NCI-H82 treated with DMSO at 0.1 percent for 48 hours (cell line): ENCODE measurements around the gene LY6G5C.
A peak's percentile ranks its signal among the peaks of the same experiment; 100 is the strongest.
"Not testable (repeated sequence)": the region's sequence is repeated elsewhere in the genome, so short reads cannot be mapped to it uniquely, and the experiment has no call there.

Experiments used
- DNase-seq: peaks from one replicate; lab custom pipeline; 2025; ENCODE audit not compliant: unreplicated experiment; lab: John Stamatoyannopoulos, UW

LY6G5C gene

DNA sequence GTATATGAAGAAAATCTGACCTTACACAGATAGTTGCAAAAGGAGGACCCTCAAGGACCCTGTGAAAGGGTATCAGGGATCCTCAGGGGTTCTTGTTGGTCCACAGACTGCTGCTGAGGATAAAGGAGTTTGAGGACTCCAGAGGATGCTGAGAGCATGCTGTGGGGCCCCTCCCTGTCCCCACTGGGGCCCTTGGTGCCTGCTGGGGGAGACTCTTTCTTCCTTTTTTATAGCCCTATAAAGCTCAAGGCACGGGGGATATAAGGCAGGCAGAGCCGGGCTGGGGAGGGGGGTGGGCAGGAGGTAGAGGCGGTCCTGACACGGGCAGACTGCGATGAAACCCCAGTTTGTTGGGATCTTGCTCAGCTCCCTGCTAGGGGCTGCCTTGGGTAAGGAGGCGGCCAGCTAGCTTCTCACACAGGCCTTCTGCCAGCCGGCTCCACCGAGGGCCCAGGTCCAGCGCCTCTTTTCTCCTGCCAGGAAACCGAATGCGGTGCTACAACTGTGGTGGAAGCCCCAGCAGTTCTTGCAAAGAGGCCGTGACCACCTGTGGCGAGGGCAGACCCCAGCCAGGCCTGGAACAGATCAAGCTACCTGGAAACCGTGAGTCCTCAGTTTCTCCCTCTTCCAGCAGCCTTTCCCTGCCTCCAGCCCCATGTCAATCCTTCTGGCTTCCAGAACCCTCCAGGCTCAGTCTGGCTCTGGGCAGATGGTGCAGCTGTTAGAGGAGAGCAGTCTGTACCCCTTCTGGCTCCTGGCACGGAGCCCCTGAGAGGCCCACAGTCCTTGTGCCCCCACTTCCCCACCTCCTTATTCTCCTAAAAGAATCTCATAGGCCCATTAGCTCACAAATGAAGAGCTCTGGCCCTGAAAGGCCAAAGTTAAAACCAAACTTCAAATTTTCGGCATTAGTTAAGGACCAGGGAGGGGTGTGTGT, 34.4 kb upstream of the LY6G5C start, which contains the start of gene LY6G6D:
TSS of gene LY6G6D (plus strand) at position 327 of the 937 bp plus-strand sequence. CDS start at position 335, 8 bp downstream.
- no peak for DNase-seq

DNA sequence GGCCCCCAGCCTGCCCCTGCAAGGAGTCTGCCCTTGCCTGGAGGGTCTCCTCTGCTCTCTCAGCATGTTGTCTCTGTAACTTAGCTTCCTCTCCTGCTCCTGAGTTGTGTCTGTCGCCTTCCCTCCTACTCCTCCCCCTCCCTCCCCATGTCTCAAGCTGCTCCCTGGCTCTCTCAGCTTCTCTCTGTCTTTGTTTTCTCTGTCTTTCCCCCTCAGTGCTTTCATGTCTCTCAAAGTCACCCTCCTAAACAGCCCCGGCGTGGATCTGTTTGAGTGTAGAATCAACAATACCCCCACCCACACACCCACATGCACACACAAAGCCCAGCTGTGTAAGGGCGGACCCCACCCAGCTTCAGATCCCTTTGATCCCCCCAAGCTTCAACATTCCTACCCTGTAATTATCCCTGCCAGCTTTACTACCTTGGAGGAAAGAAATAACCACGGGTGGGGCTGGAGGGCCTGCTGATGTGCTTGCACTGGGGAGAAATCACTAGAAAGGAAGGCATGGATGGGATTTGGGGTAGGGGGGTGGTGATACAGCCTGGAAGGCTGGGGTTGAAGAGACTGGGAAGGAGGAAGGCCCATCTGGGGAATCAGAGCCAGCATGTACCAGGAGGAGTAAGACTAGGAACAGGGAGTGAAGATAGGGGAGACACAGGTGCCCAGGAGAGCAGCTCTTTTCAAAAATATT, 33.3 kb upstream of the LY6G5C start:
- DNase-seq: no peak

DNA sequence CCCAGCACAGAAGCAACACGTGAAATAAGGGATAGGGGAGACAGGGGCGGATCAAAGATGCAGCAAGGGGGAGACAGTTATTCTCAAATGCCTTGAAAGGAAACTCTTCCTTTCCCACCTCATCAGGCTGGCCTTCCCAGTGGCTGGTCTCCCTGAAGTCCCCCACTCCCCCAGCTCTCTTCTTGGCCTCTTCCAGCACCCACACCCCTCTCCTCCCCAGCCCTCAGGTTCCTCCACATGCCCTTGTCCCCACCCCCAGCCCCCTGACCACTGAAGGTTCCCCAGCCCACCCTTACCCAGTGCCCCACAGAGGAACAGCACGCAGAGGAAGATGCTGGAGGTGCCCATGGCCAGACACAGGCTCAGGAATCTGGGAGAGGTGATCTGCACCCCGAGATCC, 32.6 kb upstream of the LY6G5C start:
- DNase-seq: no peak

DNA sequence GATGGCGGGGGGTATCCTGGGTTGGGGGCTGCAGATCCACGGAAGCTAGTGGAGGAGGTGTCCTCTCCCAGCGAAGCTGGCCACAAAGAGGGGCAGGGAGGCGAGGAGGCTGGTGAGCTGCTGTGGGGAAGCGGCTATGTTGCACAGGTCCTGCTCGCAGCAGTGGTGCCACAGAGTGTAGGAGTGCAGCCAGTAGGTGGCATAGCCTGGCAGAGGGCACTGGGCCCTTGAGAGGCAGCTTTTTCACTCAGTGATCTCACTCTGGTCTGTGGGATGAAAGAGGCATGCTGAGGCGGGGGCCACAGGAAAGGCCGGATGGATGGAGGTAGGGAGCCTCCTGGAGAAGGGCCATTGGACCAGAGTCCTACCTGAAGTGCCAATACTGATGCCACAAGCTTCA, 31.4 kb upstream of the LY6G5C start:
- DNase-seq: no peak

DNA sequence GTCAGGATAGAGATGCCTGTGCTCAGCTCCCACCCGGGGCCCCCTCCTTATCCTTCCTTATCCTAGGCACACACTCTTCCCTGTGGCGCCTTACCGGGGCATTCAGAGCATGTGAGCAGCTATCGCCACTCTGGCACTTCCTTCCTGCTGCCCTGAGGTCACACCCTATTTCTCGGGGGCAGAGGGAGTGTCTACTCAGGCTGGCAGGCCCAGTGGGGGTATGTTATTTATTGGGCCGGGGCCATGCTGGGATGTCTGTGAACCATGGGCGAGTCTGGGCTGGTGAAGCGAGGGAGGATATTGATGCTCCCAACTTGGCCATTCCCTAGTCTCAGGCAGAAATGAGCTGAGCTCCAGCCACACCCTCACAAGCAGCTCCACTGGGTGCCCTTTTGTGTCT, 30.4 kb upstream of the LY6G5C start:
- no peak for DNase-seq

DNA sequence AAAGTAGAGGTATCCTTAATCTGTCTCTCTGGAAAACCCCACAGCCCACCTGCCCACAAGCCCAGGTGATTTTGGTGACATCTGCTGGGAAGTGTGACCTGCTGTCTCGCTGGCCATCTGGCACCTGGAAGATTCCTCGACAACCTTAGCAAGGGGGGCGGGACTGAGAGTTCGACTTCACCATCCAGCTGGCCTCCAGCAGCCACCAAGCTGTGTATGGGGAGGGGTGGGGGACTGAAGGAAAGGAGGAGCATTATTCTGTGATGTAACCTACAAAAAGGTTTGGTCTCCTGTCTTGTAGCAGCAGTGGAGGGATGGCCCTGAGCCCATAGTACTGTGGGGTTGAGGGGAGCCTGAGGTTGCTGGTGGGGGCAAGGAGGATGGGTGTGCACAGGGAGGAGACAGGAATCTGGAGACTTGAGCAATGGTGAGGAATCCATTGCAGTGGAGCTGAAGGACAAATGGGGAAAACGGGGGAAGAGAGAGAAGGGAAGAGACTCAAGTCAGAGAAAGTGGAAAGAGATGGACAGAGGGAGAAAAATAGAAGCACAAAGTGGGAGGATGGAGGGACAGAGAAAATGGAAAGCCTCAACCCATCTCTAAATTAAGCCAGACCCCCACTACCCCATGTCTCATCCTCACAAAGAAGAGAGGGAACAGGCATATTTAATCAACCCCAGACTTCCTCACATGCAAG, 29.8 kb upstream of the LY6G5C start:
- no peak for DNase-seq

DNA sequence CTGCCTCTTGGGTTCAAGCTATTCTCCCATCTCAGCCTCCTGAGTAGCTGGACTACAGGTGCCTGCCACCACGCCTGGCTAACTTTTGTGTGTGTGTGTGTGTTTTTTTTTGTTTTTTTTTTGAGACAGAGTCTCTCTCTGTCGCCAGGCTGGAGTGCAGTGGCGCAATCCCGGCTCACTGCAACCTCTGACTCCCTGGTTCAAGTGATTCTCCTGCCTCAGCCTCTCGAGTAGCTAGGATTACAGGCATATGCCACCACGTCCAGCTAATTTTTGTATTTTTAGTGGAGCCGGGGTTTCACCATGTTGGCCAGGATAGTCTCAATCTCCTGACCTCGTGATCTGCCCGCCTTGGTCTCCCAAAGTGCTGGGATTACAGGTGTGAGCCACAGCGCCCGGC, 28.3 kb upstream of the LY6G5C start:
- not testable (repeated sequence) for DNase-seq

DNA sequence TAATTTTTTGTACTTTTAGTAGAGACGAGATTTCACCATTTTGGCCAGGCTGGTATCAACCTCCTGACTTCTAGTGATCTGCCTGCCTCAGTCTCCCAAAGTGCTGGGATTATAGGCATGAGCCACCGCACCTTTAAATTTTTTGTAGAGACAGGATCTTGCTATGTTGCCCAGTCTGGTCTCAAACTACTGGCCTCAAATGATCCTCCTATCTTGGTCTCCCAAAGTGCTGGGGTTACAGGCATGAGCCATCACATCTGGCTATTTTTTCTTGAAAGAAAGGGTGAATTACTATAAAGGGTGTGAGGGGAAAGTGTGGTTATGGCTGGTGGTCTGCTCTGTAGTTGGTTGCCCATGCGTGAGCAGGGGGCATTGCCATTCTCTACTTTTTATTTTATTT, 27.4 kb upstream of the LY6G5C start:
- DNase-seq: no peak

DNA sequence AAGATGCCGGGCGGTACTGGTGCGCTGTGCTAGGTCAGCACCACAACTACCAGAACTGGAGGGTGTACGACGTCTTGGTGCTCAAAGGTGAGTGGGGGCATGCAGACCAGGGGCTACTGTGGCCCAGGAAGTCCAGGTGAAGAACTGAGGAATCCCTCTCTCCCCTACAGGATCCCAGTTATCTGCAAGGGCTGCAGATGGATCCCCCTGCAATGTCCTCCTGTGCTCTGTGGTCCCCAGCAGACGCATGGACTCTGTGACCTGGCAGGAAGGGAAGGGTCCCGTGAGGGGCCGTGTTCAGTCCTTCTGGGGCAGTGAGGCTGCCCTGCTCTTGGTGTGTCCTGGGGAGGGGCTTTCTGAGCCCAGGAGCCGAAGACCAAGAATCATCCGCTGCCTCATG, 26.8 kb upstream of the LY6G5C start:
- DNase-seq: no peak

DNA sequence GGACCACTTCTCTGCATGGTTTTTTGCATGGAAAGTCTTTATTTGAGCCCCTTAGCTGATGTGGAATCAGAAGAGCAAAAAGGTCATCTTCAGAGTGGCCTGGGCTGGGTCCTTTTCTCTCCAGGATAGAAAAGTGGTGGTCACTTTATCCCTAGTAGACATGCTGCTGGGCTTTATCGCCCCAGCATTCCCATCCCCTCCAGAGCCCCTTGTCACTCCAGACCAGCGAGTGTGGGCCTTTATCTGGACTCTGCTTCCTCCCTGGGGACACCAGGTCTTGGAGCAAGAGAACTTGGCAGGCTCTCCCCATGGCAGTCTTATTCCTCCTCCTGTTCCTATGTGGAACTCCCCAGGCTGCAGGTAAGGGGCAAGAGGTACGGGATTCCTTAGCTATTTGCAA, 25.7 kb upstream of the LY6G5C start, which contains the start of gene LY6G6F:
TSS of gene LY6G6F (plus strand) at position 268 of the 400 bp plus-strand sequence. CDS start at position 309, 41 bp downstream.
- DNase-seq: no peak

DNA sequence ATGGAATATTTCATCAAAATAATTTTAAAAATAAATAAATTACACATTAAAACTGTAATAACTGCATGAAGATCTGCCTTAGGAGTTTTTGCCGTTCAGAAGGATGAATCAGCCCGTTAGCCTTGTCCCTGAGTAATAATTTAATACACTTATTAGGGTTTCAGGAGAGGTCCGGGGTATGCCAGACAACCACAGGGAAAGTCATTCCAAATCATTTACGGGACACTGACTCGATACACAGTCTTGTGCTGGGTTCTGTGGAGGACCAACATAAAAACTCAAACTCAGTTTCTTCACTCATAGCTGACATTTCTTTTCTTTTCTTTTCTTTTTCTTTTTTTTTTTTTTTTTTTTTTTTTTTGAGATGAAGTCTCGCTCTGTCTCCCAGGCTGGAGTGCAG, 25.1 kb upstream of the LY6G5C start:
- DNase-seq: no peak

DNA sequence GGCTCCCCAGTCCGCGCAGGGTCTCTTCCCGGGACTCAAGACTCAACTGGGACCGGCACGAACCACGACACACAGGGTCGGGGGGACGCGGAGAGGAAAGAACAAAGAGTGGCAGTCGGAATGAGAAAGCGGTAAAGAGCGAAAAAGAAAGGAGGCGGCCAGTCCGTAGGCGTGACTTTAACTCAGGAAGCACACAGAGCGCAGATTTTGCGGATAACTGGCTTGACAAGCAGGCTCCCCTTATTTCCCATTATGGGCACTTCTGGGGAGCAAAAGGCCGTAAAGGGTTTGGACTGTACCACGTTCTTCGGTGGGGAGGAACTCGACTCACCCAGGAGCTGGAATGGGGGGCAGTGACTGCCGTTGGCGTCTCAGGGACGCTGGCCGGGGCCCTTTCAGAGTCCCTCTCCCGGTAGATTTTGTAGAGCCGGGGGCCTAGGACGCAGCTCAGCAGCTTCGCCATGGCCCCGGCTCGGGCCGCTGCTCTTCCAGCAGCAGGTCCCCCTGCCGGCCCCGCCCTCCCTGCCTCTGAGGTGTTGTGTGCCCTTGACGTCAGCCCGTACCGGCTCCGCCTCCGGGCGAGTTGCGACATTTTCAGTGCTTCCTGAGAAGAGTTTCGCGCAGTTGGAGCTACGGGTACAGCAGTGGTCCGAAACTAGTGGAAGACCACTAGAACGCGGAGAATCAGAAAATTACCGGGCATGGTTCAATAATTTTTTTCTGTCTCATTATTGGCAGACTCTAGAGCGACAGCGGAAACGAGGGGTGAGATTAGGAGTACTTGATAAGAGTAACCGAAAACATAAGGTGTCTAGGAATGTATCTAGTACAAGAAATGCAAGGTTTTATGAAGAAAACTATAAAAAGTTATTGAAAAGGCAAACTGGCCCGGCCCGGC, 22.2 kb upstream of the LY6G5C start, which contains the start of gene ABHD16A:
TSS of gene ABHD16A (minus strand) at position 506 of the 898 bp plus-strand sequence. CDS start at position 463, 43 bp downstream.
- DNase-seq: peak; percentile 89

DNA sequence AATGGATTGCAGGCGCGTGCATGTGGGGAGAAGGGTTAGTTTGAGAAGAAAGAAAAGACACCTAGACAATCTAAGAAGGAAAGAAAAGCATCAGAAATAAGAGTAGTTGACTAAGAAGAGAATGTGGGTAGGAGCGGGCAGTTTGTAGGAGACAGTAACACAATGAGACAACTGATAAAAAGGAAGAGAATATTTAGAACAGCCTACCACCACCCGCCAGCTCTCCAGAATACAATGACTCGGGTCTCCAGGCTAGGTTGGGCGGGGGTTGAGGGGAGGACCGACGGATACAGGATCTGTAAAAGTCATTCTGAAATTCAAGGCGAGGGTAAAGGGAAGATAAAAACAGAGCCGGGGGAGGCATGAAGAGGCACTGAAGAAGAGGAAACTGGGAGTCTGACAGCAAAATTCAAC, 21.5 kb upstream of the LY6G5C start:
- no peak for DNase-seq

DNA sequence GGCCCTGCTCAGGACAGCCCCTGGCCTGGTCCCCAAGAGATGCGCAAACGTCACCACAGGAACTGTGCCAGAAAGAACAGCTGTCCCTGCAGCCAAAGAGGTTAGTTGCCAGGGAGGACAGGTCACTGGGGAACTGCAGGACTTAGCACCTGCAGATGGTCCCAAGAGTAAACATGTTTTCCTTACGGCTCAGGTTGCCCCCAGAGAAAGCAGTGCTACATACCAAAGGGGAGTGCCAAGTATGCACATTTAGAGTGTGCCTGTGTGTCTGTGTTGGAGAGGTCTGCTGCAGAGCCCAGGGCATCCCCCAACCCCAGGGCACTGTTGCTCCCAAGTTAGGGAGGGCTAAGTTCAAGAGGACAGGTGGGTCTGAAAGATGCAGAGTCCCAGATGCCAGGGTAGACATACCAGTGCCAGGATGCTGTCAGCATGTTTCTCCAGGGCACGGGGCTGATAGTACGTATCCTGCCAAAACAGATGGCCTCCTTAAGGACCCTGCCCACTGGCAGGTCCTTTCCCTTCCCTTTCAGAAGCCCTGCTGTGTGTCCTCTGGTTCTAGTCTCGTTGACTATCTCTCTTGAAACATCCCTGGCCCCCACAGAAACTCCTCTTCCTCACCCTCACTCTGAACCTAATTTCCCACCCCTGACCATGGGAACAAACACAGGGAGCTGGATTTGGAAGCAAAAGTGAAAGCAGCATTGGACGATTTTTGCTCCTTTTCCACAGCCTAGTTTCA, 21.0 kb upstream of the LY6G5C start:
- no peak for DNase-seq

DNA sequence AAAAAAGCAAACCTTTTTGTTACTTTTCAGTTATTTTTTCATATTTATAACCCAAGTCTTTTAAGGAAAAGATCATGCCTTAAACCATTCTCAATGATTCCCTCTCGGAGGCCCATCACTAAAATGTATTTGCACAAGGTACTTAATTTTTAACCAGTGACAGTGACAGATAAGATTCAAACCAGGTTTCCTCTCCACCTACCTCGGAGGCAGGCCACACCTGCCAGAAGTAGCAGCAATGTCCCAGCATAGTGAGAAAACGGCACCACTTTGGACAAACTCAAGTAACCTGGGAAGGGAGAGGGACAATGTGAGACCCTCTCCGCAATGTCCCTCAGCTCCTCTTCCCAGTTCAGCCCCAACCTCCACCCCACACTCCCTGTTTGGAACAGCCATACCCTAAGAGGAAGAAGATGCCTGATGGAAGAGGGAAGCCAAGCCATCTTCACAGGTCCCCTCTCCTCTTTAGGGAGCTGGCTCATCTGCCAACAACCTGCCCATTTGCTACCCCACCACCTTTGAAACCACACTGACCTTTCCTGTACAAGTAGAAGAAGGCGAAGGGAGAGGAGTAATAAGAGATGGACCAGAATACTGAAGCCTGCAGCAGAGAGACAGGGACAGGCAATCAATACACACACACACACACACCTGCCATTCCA, 20.0 kb upstream of the LY6G5C start:
- no peak for DNase-seq

DNA sequence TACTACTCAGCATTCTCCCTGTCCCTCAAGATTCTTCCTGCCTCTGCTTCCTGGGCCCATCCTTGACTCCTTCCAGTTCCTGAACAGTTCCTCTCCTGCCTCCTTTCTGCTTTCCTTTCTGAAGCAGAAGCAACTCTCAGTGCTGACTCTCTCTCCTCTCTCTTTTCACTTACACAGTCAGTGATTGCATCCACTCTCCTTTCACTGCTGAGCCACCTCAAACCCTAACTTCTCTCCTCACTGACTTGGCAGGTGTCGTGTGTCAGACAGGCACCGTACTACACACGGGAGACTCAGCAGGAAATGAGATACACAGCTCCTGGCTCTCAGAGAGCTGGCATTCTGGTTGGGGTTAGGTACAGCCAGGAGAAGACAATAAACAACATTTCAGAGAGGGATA, 16.7 kb upstream of the LY6G5C start:
- DNase-seq: no peak

DNA sequence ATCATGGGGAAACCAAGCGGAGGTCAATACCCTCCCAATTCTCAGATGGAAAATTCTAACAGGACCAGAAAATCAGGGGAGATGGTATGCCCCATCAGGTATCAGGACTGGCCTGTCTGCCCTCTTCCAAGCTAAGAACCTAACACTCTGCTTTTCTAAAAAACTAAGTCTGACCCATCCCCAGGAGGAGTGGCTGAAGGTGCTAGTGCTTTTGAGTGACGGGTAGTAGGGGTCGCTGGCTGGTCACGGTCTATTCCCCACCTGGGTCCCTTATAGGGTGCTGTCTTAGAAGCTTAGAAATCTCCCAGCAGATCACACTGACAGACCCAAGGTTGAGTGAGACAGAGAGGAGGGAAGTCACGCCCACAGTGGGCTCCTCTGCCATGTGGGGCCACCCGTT, 12.7 kb upstream of the LY6G5C start:
- no peak for DNase-seq

DNA sequence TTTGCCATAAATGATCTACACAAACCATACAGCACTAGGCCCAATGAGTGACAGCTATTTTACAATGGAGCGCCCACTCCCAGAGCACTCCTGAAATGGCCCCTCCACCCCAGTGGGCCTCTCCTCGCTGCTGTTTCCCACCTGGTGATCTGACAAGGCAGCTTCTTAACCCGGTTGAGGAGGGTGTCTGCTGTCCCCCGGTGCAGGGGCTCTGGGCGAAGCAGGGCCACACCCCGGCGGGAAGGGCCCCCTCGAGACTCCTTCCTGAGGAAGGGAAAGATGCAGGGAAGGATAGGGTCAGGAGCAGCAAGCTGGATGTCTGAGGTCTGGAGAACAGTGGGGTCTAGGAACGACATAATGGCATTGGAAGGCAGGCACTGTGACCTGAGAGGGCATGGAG, 12.0 kb upstream of the LY6G5C start:
- no peak for DNase-seq

DNA sequence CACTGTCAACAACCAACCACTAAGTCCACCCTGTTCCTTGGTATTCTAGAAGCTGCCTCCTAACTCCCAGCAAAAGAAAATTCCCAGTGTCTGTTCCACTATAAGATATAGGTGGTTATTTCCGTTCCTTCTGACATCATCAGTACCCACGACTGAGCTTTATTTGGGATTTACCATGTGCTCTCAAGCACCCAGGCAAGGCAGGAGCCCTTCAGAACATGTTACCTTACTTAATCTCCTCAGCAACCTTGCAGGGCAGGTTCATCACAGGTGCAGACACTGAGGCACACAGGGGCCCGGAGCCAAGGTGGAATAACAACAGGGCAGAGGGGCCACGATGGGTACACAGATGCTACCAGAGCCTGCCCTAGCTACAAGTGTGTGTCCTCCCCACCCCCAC, 11.5 kb upstream of the LY6G5C start:
- DNase-seq: no peak
